ENCODE data around the gene DYRK3.

- TF ChIP-seq PKNOX1 (IDR thresholded peaks at IDR 0.05), result no peak
- no peak for TF ChIP-seq CUX1 (CRISPR knock-in tag; IDR thresholded peaks at IDR 0.05)
- no peak for TF ChIP-seq NR2C1 (IDR thresholded peaks at IDR 0.05)
- TF ChIP-seq NR2C1 (tag; IDR thresholded peaks at IDR 0.05), result no peak
- no peak for TF ChIP-seq JUN (IDR thresholded peaks at IDR 0.05; ENCODE audit: borderline replicate concordance, low read depth, low read length)
- TF ChIP-seq JUN (CRISPR knock-in tag; IDR thresholded peaks at IDR 0.05; ENCODE audit: borderline replicate concordance), result no peak
- no peak for TF ChIP-seq ATF2 (CRISPR knock-in tag; IDR thresholded peaks at IDR 0.05)
- no peak for TF ChIP-seq NRF1 (conservative IDR thresholded peaks at IDR 0.05 in 1 of 2, IDR thresholded peaks at IDR 0.05 in 1 of 2)
- TF ChIP-seq PHF8 (IDR thresholded peaks at IDR 0.05; ENCODE audit: borderline replicate concordance, low read length), result no peak
Measured at GRCh38 chr1:206651014-206651413, 15.7 kb downstream of the DYRK3 start.
